COLO668 (cell line): ENCODE results near the gene MYH10.
A peak's percentile ranks its signal among the peaks of the same experiment; 100 is the strongest.
"Not testable (repeated sequence)": the region's sequence is repeated elsewhere in the genome, so short reads cannot be mapped to it uniquely, and the experiment has no call there.

Source experiments
- DNase-seq: peaks from one replicate; lab custom pipeline; 2025; ENCODE audit not compliant: unreplicated experiment; lab: John Stamatoyannopoulos, UW

MYH10 gene

DNA sequence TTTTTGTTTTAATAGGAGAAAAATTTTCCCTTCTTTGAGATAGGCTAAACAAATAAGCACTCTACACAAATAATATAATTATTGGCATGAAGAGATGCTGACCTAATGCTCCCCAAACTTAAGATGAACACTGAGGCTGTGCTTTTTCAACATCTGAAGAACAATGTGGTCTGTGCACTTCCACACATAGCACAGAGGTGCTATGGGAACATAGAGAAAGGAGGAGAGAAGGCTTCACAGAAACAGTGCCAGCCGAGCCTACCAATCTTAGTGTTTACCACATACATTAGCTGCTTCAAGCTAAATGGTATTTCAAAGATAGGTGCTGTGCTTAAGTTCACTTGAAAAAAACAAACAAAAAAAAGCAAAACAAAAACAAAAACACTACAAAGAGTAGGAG, 72.4 kb downstream of the MYH10 start:
- no peak for DNase-seq

DNA sequence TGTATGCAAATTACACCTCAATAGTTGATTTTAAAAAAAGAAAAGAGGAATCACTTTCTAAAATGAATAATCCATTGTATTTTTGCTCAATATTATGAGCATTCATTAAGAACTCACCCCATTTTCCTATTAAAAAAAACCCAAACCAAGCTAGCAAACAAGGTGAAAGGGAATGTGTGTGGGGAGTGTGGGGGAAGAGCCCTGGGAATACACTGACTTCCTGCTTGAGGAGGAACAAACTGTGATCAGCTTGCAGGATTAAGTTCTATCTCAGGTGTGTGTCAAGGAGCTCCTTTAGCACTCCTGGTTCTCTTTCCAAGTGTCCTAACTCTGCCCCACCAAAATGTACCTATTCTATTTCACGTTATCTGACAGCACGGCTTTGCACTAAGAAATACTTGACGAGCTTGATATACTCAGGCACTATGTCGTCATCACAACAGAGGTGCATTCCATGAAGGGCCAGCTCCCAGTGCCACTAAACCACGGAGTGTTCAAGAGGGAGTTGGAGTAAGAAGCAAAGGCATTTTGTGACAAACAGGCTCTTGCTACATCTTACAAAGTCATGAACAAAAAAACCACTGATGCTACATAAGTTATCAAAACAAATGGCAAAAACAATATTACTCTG, 73.2 kb downstream of the MYH10 start:
- no peak for DNase-seq

DNA sequence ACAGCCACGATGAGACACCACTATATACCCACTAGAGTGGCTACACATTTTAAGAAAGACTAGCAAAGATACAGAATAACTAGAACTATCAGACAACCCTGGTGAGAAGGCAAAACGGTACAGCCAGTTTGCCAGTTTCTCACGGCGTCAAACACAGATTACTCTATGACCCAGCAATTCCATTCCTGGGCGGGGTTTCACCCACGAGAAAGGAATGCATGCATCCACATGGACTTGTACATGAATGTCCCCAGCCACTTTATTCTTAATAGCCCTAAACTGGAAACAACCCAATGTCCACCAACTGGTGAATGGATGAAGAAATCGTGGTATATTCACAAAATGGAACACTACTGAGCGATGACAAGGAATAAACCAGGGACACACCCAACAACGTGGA, 74.5 kb downstream of the MYH10 start:
- no peak for DNase-seq

DNA sequence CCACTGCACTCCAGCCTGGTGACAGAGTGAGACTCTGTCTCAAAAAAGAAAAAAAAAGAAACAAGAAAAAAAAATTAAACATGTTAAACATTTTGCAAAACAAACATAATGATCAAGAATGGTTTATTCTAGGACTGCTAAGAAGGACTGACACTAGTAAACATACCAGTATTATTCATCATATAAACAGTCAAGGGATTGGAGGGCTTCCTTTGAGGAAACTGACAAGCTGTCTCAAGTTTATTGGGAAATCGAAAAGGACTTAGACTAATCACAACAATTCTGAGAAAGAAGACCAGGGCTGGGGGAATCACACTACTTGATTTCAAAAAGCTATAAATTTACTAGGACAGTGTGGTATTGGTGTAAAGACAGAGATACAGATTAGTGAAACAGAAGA, 75.5 kb downstream of the MYH10 start:
- no peak for DNase-seq

DNA sequence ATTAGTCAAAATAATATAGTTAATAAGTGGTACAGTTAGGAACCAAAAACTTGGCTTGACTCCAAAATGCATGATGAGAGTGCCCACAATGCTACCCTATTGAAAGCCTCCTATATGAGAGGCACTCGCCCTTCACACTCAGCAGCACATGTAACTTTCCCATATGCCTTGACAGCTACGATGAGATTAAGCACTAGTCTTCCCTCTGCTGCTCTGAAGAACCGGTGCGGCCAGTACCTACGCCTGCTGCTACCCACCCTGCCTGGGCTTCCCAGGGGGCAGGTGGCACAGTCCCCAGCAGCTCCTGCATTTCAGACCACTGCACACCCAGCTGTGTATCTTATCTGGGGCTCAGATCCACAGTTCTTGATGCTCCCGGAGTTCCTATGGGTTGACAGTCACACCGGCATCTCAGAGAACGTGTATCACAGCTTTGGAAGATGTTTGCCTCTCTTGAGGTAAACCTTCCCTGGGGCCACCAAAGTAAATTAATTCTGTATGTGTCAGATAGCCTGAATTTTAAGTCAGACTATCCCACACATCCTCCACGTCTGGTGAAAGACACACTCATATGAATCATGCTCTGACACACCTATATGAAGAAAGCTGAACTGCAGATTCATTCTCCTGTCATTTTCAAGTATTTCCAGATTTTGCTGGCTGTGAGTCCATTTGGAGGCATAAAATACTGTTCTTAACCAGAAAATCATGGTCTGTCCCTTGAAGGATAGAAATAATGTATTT, 77.8 kb downstream of the MYH10 start:
- no peak for DNase-seq

DNA sequence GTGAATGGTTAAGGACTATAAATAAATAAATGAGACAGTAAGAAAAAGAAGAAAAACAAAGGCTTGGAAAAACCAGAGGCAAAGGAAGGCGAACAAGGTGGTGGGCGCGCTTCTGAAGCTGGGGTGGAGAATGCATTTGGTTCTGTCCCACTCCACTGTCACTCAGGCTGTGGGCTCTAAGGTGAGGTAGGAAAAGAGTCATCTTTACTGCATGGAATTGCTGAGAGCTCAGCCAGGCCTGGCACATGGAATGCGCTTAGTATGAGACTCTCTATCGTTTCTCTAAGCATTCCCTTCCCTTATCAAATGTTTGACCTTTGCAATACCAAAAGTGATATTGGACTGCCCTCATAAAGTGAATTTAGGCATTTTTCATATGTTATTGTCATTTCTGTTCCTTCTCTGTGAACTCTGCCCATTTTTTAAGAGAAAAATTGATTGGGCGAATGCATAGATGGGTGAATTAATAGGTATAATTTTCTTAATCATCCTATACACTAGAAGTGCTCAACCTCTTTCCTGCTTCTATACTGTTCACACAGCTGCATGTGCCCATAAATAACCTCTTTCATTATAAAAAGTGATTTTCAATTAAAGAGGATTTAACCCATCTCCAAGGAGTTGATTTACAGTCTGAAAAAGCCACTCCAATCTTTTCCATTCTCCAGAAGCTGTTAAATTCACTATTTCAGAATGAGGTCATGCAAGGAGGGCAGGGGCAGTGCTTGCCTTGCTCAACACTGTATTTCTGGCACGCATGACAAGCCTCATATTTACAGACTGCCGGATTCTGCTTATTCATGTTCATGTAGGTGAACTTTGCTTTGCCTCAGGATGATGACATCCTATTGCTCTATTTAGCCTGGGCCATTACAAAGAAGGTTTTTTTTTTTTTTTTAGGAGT, 87.7 kb downstream of the MYH10 start:
- DNase-seq: no peak

DNA sequence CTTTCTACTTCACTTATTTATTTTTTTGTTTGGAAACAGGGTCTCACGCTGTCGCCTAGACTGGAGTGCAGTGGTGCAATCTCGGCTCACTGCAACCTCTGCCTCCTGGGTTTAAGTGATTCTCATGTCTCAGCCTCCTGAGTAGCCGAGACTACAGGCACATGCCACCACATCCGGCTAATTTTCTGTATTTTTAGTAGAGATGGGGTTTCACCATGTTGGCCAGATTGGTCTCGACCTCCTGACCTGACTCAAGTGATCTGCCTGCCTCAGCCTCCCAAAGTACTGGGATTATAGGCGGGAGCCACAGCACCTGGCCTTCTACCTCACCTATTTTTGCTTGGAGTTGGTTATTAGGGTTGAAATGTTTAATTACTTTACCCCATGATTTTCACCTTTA, 90.5 kb downstream of the MYH10 start:
- DNase-seq: not testable (repeated sequence)

DNA sequence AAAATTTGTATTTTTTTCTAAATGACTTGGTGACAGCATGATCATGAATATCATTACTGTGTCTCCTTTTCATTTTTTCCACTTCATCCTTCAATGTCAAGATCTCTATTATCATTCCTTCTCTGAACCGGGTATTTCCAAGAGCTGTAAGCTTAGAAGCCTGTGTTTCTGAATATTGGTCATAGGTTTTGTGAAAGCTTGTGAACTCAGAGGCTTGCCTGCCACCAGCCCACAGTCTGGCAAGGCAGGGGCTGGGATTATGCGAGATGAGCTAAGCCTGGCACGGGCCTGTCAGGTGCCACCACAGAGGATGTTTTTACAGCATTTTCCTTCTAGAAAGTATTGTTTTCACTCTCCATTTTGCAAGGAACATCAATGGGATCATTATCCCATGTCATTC, 92.8 kb downstream of the MYH10 start:
- DNase-seq: no peak

DNA sequence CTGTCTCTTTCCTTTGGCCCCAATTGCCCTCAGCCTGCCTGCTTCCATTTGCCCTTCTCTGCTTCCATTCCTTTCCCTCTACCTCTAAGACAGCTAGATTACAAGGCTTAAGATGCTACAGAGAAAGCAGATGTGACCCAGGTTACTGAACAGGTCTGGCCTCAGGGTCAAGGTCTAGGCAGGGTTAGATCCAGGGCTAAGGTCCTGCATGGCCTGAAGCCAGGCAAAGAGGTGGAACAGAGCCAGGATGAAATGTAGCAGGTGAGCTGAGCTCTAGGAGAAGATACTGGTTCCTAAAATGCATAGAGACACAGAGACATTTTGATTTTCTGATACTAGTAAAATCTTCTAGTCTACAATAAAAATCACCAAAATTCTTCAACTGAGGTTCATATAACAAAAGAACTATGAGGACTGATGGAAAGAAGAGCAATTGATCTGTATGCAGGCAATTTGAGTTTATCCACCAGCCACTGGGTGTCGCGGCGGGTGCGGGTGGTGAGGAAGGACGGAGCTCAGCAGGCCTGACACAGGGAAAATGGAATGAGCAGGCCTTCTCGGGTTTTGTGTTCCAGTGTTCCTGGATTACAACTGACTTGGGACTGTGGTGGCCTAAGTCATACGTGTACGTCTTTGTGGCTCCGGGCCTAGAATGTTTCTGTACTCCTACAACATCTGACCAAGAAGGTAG, 95.9 kb downstream of the MYH10 start:
- no peak for DNase-seq

DNA sequence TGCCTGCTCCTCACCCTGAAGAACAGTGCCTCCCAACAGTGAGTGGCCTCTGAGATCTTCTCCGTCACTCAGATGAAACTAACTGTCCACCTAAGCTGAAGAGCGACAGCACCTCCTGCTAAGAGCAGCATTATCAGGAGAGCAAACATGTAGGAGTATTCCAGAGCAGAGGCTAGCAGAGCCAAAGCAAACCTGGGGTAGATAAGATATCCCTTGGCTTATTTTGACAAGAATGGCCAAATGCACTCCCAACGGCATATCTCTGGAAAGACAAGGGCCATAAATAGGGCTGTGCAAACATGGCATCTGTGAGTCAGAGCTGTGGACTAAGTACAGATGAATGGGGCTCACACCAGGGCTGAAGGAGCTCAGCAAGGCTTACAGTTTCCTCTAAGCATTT, 98.5 kb downstream of the MYH10 start:
- no peak for DNase-seq

DNA sequence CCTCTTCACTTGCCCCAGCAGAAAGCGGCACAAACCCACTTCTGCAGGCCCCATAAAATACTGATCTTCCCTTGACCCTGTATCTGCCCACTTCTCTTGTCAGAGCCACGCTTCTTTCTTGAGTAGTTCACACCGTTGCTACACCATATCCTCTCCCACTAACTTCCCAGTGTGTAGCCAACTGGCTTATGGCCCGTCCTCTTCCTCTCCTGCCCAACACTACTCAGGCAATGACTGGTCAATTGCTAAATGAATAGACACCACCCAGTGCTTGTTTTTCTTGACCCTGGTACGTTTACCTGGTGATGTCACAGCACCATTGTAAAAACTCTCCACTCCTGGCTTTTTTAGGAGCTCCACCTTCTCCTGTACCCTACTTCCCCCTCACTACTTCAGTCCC, 107.9 kb downstream of the MYH10 start:
- DNase-seq: no peak

DNA sequence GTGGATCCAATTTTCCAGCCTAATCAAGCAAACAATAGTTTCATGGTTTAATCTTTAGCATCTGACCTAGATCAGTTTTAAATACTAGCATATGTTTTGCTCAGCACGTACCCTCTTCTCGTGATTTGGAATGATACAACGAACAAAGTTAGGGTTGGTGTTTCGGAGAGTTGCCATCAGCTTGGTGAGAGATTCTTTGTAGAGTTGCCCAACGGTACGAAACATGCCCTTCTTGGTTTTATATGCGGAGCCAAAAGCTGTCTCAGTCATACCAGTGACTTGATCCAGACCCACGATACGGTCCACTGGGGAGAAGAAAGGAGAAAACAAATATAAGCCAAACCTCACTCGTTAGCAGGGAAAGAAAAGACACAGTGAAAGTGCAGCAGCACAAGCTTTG, 109.5 kb downstream of the MYH10 start:
- DNase-seq: no peak

DNA sequence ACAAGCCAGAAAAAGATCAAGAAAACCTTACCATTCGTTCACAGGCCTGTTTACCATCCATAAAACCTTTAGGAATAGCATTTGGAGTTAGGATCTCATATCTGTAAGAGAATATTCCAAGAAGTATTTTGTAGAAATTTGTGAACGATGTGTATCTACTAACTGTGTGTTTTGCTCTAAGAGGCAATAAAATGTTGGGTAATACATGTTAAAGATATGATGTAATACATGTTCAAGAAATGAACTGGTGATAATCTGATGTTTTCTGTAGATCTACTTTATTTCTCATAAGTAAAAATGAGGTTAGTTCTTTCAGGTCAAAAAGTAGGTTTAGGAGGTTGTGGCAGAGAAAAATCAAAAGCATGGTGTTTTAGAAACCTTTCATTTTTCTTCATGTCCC, 111.7 kb downstream of the MYH10 start:
- DNase-seq: no peak

DNA sequence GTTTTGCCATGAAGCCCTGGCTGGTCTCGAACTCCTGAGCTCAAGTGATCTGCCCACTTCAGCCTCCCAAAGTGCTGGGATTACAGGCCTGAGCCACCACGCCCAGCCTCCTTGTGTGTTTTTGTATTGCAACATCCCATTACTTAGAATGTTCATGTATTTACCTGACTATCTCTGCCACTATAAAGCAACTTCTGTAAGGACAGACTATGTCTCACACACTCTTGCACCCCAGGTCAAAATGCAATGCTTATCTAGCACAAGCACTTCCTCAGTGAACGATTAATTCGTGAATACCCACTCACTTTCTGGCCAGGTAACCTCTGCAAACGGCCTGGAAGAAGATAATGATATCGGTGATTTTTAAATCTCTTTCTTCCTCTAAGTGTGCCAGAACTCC, 112.2 kb downstream of the MYH10 start:
- DNase-seq: no peak

DNA sequence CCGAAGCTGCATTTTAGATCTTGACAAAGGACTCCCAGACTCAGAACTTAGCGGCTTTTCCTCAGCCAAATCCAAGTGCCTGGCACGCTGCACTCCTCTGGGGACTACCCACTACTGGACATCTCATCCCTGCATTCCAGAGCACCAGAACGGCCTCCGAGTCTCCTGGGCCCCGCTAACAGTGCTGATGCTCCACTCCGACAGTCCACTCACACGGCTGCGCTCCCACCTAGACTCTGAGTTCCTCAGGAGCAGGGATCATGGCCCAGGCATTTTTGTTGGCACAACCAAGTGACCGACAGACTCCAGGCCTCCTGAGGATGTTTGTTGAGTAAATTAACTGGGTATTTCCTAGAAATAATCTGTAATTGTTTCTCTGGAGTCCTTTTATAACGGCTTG, 115.7 kb downstream of the MYH10 start:
- DNase-seq: no peak

DNA sequence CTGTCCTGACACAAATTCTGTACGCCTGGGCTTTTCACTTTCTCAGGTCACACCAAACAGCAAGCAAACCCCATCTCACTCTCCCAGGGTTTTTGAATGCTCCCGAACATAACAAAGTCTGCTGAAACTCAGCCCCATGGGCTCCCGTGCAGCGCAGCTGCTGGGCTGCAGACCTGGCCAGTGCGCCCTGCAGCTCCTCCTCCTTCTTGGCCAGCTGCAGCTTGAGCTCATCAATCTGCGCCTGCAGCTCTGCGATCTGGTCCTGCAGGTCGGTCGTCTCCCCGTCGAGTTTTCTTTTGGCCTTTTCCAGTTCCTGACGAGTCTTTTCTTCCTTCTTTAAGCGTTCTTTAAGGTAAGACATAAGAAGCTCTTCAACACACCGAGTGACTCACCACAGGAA, 124.4 kb downstream of the MYH10 start:
- DNase-seq: no peak

DNA sequence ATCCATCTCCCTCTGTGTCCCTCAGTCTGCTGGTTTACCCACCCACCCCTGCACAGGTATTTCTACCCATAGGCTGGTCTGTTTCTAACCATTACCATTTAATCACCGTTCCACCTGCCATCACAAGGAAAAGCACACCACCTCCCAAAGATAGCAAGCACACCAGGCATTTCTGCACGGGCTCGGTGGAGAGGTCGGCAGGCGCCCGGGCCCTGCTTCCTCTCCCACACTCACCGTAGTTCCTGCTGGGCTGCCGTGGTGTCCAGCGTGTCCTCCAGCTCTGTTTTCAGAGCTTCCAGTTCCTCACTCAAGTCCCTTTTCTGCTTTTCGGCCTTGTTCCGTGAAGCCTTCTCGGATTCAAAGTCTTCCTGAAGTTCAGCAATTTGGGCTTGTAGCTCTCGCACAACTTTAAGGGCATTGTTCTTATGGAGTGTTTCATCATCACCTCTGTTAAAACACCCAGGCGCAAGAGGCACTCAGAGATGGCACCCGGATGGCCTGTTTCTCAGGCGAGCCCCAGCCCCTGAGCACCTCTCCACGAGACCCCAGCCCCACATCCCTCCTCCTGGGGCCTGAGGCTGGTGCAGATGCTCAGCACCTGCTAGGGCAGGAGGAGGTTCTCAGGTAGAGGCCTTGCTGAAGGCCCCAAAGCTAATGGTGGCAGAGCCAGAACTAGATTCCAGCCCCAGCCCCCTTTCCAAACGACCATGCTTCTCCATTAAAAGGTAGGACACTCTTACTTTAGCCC, 125.9 kb downstream of the MYH10 start:
- no peak for DNase-seq

DNA sequence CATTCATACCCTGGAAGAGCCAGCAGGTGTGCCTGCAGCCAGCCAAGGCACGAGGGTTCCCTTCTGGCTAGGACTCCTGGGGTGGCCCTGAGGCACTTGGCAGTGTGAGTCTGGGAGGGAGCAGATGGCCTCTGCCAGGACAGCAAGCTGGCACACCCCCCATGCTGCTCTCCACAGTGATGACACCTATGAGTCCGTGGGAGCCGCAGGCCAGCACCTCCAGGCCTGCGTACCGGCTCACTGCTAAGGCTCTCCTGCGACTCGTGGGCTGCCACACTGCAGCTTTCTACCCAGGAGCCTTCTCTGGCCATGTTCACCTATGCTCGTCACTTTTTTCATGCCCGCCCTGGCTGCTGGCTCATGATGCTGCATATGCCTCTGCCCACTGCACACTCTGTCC, 126.7 kb downstream of the MYH10 start:
- DNase-seq: peak; percentile 0

DNA sequence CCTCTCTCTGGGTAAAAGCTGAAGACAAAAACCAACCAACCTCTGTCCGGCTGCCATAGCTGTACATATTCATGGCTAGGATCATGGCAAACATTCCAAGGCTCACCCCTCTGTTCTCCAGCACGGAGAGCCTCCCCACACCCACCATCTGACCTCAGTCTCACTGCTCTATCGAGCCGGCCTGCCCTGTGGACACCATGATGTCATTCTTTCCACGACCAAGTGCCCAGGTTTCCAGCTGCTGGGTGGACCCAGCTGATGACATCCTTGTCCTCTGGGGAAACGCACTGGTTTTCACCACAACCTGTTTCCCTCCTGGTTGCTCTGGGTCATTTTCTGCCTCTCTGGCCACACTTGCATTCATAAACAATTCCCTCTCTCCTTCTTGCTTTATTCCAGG, 127.2 kb downstream of the MYH10 start:
- DNase-seq: no peak

DNA sequence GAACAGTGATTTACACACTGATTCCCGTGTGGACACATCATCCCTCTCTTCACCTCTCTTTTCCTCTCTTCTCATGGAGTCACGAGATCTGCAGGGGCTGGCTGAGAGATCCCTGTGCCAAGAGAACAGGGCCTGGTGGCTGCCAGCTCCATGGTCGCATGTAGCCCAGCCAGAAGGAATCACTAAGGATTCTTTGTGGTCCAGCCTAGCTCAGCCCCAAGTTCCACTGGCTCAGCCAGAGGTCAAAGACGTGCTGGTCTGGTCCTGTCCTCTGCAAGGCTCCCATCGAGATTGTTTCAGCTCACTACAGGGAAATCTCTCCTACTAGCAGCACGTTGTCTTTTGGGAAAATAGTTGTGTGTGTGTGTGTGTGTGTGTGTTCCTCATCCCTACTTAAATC, 128.4 kb downstream of the MYH10 start:
- no peak for DNase-seq

DNA sequence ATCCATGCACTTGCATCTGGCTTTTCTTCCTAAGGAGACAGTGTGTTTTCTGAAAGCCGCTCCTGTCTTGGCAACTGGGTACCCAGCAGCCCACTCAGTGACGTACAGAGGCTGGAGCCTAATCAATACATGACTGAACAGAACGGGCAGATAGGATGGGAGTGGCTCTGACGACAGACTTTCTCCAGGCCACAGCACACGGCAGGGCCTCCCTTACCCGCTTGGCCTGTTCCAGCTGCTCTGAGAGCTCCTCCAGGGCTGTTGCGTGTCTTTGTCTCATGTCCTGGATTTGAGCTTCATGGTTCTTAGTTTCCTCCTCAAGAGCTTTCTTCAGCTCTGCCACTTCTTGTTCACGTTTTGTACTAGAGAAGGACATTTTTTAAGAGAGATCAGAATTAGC, 129.9 kb downstream of the MYH10 start:
- DNase-seq: no peak
